HG03045 (cell line): ENCODE measurements around the gene PTDSS2.
A peak's percentile ranks its signal among the peaks of the same experiment; 100 is the strongest.

ENCODE experiments used
- ATAC-seq: cut with Tn5 transposase; IDR thresholded peaks from one replicate; pipeline ENCODE4 v1.9.1; 2021; ENCODE audit warnings: mild to moderate bottlenecking, moderate library complexity; ENCODE audit not compliant: unreplicated experiment

Gene PTDSS2

DNA sequence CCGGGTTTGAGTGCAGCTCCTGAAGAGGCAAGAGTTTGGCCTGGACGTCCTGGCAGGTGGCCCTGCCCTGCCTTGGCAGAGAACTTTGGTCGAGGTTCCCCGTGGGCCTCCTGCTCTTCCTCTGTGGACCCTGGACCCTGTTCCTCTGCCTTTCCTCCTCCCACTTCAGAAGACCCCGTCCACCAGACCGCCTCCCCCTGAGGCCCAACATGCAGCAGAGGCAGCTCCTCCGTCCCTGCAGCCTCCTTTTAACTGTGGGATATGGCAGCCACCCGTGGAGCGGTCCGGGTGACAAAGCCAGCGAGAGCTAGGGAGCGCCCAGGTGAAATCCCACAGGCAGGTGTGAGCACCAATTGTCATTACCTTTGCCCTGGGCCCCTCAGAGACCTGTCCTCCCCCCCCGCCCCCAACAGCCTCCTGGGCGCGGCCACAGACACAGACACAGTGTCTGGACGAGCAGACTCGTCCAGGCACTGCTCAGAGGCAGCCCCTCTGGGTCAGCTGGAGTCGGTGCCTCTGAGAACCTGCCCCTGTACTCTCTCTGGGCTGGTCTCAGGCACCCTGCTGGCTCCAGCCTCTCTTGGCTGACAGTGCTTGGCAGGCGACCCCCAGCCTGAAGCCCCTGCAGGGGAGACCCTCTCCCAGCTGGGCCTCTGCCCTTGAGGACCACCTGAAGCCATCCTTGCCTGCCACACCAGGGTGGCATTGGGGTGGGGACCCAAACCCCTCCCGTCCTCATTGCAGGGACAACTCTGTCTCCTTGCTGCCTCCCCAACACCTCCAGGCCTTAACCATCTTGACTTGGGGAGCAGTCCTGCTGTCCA, 4.1 kb upstream of the PTDSS2 start:
- no peak for ATAC-seq

DNA sequence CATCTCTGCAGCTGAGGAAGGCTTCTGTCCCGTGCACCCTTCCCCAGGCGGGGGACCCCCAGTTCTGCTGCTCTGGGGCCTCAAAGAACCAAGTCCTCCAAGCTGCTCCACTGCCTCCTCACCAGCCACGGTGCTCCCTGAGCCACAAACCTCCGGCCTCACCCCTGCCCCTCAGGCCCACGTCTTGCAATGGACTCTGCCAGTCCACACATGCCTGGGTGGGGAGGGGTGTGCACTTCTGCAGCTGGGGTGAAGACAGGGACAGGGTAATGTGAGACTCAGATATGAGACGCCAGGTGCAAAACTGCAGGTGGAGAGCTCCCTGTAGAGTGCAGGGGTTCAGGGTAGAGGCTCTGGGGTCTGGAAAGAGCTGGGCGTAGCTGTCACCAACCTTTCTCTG, 3.2 kb upstream of the PTDSS2 start:
- no peak for ATAC-seq

DNA sequence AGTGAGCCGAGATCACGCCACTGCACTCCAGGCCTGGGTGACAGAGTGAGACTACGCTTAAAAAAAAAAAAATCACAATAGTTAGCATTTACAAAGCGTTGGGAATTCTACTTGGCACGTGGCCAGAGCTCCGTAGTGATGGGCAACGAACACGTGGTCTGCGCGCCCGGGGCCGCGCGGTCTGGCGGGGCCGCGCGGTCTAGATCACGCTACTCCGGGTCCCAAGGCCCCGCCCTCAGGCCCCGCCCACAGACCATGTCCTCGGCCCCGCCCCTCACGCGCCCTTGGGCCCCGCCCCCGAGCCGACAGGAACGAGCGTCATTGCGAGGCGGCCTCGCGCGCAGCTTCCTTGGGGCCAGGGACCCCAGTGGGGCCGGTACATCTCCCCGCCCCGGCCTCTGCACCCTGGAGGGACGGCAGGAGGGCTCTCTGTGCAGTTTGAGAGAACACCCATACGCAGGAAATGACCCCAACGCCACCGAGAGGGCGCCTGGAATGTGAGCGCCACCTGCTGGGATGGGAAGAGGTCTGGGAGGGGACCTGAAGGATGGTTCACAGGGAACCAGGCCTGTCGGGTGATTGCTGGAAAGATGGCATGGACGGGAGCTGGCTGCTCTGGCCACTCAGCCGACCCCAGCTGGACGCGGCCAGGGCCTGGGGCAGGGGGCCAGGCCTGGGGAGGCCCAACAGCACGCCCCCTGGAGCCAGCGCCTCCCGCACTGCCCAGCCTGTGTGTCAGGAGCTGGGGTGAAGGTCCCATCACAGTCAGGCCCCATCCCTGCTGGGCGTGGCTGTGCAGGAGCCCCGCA, 2.0 kb upstream of the PTDSS2 start:
- peak; percentile 42 for ATAC-seq

DNA sequence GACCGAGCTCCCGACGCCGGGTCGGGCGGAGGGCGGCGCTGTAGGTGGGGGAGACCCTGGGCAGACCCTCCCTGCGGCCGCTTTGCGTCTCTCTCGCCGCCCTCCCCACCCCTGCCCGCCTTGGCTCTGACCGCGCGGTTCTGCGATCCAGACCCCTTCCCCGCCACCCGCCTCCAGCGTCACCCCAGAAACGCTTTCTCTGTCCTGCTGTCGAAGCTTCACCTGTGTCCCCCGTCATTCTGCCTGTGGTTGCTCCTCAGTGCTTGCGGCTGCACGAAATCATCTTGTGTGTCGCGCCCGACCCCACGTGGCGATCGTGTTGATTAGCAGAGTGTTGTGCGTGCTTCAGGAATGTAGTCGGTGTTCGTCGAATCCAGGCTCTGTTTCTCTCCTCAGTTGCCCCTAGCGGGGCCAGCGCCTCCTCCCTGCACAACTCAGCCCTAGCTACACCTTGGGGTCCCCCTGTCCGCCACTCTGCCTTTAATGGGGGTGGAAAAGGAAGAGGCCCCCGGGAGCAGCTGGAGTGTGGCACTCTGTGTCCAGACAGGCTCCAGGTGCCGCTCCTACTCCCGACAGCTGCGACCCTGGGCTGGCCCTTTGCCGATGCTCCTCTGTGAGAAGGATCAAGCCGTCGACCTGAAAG, 851 bp downstream of the PTDSS2 start:
- no peak for ATAC-seq

DNA sequence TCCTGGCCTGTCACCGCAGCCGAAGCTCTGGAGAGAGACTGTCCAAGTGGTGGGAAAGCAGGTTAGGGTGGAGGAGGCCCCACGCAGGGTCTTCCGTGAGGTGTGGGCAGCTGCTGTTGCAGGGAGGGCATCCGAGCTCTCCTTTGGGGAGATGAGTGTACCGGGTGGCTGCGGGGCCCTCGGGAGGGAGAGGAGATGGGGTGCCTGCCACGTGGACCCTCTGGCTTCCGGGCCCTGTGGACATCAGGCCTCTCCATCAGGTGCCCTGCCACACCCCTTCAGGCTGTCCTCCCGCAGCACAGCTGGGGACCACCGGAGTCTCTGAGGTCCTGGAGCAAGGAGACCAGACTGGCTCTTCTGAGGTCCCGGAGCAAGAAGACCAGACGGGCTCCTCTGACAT, 1.7 kb downstream of the PTDSS2 start:
- no peak for ATAC-seq

DNA sequence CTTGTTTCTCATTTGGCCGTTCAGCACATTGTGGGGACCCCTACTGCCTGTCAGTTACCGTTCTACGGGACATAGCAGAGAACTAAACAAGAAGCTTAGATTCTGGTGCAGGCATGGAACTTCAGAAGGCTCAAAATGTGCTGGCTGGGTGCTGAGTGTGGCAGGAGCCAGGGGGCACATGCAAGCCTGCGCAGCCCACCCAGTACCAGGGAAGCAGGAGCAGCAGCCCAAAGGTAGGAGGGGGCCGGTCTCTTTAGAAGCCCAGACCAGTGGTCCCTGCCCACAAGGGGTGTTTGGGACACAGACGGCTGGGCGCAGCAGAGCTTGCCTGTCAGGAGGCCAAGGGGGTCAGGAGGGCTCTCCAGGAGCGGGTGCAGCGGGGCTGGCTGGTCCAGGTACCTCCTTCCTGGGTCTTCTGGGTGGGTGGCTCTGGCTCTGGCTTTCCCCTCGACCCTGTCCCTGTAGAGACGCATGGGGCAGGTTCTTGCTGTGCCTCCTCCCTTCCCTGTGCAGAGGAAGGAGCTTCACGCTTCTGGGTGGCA, 2.2 kb downstream of the PTDSS2 start:
- no peak for ATAC-seq

GRCh38 chr11:452916-453527, 2.9 kb downstream of the PTDSS2 start:
- ATAC-seq = no peak

DNA sequence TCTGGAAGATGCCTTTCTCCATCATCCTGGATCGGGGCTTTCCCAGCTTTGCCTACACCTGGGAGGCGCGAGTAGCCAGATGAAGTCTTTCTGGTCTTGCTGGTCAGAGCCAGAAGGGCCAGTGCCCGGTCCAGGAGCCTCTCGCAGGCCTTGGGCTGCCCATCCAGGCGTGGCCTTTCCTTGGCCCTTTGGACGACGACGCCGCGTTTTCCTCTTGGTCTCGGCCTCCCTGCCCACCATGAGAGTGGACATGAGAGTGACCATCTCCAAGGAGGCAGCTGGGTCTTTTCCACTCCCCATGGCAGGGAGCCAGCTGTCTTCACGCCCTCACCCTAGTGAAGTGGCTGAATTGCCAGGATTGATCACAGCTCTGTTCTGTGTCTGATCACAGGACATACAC, 3.5 kb downstream of the PTDSS2 start:
- no peak for ATAC-seq

- ATAC-seq = no peak
These were observed 4.0 kb downstream of the PTDSS2 start for GRCh38 chr11:454043-454442.

DNA sequence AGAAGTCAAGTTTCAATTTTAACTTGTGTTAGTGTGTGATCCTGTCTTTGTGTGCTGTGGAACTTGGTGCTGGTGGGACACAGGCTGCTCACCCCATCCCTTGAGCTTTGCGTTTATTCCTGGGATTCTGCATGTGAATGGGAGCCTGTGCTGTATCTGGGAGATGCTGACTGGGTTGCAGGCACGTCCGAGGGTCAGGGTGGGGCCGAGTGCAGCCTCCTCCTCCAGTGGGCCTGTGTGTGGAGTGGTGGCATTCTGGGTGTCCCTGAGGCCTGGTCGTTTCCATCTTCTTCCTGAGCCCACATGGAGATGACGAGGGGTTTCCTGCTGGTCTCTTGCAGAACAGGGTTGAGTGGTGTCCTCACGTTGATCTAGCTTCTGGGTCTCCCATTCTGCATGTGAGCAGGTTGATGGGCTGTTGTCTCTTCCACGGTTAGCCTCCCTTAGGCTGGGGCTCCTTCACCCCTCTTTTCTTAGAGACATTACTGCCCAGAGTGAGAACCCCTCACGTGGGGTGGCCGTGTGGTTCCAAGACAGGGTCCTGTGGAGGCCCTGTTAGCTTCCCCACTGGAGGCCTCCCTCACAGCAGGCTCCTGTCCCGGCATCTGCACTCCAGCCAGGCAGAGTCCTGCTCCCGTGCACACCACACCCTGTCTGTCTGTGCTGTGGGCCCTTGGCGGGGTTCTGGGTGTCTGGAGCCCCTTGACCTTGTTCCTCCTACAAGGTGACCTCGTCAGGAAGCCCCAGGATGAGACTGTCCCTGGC, 4.9 kb downstream of the PTDSS2 start:
- no peak for ATAC-seq

GRCh38 chr11:455566-456147, 5.6 kb downstream of the PTDSS2 start:
- ATAC-seq = no peak

GRCh38 chr11:456533-456932, 6.5 kb downstream of the PTDSS2 start:
- ATAC-seq = no peak

DNA sequence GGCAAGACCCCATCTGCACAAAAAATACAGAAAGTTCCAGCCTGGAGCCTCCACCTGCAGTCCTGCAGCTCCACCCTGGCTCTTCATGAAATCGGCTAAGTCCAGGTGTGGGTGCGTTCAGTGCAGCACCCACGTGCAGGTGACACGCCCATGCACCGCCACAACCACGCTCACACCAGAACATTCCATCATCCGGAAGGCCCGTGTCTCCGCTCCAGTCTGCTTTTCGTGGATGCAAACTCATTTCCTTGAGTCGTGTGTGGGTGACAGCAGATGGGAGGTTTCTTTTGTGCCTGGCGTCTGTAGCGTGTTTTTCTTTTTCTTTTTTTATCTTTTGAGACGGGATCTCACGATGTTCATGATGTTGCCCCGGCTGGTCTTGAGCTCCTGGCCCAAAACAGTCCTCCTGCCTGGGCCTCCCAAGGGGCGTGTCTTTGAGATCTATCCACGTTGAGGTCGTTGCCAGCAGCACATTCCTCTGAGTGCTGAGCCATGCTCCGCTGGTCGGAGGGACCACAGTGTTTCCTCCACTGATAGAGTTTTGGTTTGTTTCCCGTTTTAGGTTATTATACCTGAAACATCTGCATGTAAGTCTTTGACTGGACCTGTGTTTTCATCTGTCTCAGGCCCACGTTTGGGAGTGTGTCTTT, 7.2 kb downstream of the PTDSS2 start:
- no peak for ATAC-seq

DNA sequence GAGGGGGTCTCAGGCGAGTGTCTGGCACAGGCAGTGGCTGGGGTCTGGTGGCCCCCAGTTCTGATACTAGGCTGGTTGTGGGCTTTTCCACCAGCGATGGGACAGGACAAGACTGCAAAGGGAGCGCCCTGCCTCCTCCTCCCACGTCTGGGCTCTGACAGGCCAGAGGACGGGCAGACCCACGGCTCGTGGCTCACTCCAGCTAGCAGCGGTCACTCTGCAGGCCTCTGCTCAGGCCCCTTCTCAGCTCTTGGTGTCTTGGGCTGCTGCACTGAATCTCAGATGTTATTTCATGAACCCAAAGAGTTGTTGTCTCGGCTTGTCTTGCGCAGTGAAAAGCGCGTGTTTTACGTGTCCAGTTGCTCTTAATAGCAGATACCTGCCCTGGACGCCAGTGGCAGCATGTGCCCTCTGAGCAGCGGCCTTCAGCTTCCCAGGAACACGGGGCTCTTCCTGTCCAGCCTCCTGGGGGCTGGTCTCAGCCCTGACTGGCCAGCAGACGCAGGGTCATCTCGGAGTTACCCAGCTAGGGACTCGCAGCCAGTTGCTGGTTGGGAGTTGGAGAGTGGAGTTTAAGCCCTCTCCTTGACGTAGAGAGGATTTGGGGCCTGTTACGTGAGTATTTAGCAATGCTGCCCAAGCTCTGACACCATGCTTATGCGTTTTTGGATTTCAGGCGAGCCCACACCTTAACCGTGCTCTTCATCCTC, 9.6 kb downstream of the PTDSS2 start:
- no peak for ATAC-seq

DNA sequence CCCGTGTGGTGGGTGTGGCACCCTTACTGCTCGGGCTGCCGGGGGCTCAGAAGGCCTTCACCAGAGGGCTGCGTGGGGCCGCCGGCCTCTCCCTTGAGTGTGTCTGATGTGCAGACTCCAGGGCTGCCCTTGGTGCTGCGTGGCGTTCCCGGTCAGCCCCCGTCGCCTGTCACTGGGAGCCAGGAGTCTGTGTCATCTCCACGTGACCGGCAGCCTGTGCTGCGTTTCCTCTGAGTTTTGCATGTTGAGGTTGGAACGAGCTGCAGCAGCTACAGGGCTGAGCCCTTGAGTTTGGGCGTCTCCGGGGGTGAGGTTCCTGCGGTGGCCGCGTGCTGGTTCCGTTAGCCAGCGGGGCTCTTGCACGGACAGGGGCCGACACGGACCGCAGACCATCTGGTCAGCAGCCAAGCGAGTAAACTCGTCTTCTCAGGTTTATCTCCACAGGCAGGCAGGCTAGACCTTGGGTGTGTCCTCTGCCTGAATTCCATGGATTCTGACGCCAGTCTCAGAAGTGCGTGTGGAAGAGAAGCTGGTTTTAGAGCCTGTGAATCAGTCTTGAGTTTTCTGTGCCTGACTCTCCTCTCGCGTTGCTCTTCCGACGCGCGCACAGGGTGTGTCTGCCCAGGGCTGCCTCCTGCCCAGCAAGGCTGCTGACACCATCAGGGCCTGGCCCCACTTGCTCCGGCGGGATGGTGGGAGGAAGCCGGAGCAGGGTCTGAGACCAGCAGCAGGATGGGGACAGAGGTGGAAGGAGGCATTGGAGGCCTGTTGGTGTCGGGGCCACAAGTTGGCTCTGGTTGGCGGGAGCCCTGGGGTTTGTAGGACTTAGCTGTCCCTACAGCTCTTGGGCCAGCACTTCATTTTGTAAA, 10.5 kb downstream of the PTDSS2 start:
- ATAC-seq = no peak

DNA sequence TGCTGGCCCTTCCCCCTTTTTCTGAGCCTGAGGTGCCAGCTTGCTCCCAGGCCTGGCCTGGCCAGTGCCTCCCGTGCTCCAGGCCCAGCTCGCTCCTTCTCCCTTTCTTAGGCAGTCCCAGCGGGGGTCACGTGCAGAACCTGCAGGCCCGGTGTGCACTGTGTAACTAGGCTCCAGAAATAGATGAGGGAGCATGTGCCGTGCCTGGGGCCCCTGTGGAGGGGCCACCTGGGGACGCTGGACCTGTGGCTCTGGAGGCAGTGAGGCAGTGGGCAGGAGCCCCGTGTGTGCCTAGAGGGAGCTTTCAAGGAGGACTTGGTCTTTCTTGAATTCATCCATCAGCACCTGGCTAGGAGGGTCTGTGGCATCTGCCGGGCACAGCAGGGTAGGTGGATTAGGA, 11.5 kb downstream of the PTDSS2 start:
- ATAC-seq = no peak

DNA sequence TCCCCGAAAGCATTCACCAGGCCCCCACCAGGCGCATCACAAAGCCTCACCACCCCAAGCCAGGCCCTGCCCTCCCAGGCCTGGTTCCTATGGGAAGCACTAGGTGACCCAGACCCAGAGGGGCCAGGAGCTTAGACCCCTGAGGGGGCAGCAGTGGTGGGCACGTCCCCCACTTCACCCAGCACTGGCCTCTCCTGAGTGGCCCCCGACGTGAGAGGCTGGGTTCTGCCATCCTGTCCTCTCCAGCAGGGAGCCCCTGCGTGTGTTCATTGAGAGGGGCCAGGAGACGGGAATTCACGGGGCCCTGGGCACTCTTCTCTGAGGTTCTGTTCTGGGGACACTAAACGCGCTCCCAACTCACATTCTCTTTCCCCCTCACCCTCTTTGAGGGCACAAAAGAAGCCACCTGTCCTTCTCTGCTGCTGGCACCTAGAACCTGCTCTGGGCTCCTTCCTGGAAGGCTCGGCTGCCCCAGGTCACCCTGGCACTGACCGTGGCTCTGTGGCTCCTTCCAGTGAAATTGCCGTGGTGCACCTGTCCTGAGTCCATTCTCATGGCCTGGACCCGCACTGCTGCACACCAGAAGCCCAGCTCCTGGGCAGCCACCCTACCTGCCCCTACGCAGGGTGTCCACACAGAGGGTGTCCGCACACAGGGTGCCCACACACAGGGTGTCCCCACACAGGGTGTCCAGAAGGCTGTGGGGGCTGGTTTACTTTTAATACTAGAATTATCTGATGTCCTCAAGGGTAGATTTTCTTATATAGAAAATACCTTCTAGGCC, 12.2 kb downstream of the PTDSS2 start:
- ATAC-seq = no peak
